ENCODE results near the gene FOXE3. TPM values are rescaled to one million over a fixed set of nuclear protein-coding genes. Genes with fewer than 3 reads are reported as not detected.

FOXE3 gene
- total and polyA plus RNA-seq, 2 donors from 2014 or later = 0.19 TPM; not detected in 1

DNA sequence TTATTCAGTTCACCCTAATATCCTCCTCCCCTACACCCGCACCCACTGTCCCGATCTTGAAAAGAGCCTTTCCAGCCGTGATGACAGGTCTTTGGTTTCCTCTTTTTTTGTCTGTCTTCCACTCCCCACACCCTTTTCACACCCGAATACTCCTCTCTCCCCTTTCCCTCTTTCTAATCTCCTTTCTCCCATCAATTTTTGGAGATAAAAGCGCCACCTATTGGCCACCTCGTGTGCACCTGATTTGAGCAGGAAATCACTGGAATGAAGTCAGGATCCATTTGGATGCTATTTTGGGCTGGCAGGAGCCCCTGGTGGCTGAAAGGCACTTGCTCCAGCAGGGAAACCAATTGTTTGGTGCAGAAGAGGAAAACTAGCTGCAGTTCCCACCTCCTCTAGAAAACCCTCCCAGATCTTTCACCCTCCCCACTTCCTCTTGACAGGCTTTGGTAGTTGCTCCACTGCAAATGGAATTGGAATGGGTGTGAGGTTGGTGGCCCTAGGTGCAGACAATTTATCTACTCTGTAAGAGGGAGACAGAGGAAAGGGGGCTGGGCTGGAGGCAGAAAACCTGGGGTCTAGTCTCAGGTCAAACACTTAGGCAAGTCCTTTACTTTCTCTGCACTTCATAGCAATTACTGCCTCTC is 8.4 kb downstream of the FOXE3 start:
- DNase-seq = peak in 3 of 5 donors; percentile 49 to 81 (median 70)
- intact Hi-C loops (cut with DNase I) = no loop called here
- H3K4me1 ChIP-seq (ENCODE audit: control insufficient read depth in 2 of 3, insufficient read depth in 2 of 3, low read depth in 1 of 3, low read length in 3 of 3) = no peaks in the 10 kb centered on the region
- peaks cover 1% of the 10 kb centered on the region for H3K27me3 ChIP-seq (ENCODE audit: control insufficient read depth, insufficient read depth, low read length)
- no peak overlapping the region for H3K4me3 ChIP-seq (ENCODE audit: low read length in 3 of 3)
- no peak for FAIRE-seq
- H3K27ac ChIP-seq (ENCODE audit: low read depth in 2 of 2, low read length in 2 of 2) = no peak overlapping the region
- TF ChIP-seq, protein P1, sequence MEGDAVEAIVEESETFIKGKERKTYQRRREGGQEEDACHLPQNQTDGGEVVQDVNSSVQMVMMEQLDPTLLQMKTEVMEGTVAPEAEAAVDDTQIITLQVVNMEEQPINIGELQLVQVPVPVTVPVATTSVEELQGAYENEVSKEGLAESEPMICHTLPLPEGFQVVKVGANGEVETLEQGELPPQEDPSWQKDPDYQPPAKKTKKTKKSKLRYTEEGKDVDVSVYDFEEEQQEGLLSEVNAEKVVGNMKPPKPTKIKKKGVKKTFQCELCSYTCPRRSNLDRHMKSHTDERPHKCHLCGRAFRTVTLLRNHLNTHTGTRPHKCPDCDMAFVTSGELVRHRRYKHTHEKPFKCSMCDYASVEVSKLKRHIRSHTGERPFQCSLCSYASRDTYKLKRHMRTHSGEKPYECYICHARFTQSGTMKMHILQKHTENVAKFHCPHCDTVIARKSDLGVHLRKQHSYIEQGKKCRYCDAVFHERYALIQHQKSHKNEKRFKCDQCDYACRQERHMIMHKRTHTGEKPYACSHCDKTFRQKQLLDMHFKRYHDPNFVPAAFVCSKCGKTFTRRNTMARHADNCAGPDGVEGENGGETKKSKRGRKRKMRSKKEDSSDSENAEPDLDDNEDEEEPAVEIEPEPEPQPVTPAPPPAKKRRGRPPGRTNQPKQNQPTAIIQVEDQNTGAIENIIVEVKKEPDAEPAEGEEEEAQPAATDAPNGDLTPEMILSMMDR (IDR thresholded peaks at IDR 0.05; ENCODE audit: borderline replicate concordance, extremely low read depth, insufficient read depth) = peak; percentile 61
- H3K9me3 ChIP-seq (ENCODE audit: control insufficient read depth in 2 of 3, insufficient read depth in 1 of 3, low read length in 3 of 3) = no peaks in the 10 kb centered on the region
- H3K36me3 ChIP-seq (ENCODE audit: control insufficient read depth in 2 of 3, insufficient read depth in 3 of 3, low read length in 3 of 3) = no peaks in the 10 kb centered on the region
- no peak overlapping the region for H3K9ac ChIP-seq (ENCODE audit: low read length in 3 of 3)

DNA sequence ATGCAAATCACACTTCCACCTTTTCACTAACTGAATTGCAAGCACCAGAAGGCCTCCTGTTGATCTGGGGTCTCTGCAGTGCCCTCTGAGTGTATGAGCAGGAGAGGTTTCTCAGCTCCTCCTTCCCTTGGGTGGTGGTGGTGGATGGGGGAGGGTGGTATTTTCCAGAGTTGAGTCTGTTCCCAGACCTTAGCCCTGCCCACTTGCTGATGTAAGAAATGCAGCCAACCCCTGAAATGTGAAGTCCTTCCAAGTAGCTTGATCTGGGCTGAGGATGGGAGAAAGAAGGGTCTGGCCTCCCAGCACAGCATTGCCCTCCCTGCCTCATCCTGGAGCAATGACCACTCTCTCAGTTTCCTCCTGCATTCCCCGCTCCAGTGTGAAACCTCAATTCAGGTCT is 15.4 kb downstream of the FOXE3 start:
- no peaks in the 10 kb centered on the region for H3K9me3 ChIP-seq (ENCODE audit: control insufficient read depth in 2 of 3, insufficient read depth in 1 of 3, low read length in 3 of 3)
- H3K36me3 ChIP-seq (ENCODE audit: control insufficient read depth in 2 of 3, insufficient read depth in 3 of 3, low read length in 3 of 3) = no peaks in the 10 kb centered on the region
- peaks cover 20% of the 10 kb centered on the region for H3K27me3 ChIP-seq (ENCODE audit: control insufficient read depth, insufficient read depth, low read length)
- FAIRE-seq (no peak), DNase-seq (no peak)
- intact Hi-C loops (cut with DNase I) = no loop called here
- TF ChIP-seq, protein P1 (IDR thresholded peaks at IDR 0.05; ENCODE audit: borderline replicate concordance, extremely low read depth, insufficient read depth) = no peak
- H3K4me1 ChIP-seq (ENCODE audit: control insufficient read depth in 2 of 3, insufficient read depth in 2 of 3, low read depth in 1 of 3, low read length in 3 of 3) = peaks cover 0 to 7% (median 5%) of the 10 kb centered on the region in 3 donors
- H3K27ac ChIP-seq (ENCODE audit: low read depth in 2 of 2, low read length in 2 of 2) = no peak overlapping the region
- H3K4me3 ChIP-seq (ENCODE audit: low read length in 3 of 3) = no peak overlapping the region
- no peak overlapping the region for H3K9ac ChIP-seq (ENCODE audit: low read length in 3 of 3)

DNA sequence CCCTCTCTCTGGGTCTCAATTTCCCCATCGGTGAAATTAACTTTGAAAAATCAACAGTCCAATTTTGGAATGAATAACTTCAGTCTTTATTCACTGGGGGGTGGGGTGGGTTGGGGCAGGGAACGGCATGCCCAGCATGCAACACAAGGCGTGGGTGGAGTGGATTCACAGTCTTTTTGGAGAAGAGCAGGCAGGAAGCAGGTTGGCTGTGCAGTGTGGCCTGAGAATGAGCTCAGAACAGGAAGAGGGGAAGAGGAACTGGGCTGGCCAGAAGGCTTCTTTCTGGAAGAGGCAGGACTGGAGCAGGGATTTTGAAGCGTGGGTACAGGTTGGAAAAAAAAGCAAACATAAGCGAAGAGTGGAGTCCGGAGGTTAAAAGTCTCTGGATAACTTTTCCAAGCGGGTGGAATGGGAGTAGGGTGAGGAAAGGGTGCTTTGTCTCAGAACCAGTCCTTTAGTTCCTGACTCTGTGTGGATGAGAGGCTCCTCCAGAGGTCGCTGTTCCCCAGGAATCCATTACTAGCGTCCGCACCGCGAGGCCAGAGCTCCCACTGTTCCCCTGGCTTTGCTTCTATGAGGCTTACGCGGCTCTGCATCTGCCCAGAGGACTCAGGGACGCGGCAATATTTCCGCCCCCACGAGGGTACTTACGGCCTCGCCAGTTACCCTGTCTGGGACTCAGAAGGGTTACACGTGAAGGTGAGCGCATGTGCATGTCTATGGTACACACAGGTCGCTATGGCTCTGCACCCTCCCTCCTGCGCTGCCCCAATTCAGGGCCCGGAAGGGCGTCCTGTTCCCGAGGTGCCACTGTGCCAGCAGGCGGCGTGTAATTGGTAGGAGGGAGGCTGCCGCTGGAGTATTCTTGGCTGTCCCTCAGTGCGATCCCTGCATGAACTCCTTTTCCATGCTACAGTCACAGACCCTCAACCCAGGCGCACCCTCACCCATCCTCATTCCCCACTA is 16.3 kb downstream of the FOXE3 start:
- no peak for FAIRE-seq
- intact Hi-C loops (cut with DNase I) = no loop called here
- TF ChIP-seq, protein P1 (IDR thresholded peaks at IDR 0.05; ENCODE audit: borderline replicate concordance, extremely low read depth, insufficient read depth) = peak; percentile 69

More for the DNA sequence above, 16.3 kb downstream of the FOXE3 start:
- no peak overlapping the region for H3K27ac ChIP-seq (ENCODE audit: low read depth in 2 of 2, low read length in 2 of 2)
- peak; percentile 87 to 96 (median 91) for DNase-seq
- H3K9ac ChIP-seq (ENCODE audit: low read length in 3 of 3) = no peak overlapping the region
- H3K4me1 ChIP-seq (ENCODE audit: control insufficient read depth in 2 of 3, insufficient read depth in 2 of 3, low read depth in 1 of 3, low read length in 3 of 3) = peaks cover 0 to 7% (median 5%) of the 10 kb centered on the region in 3 donors
- no peaks in the 10 kb centered on the region for H3K9me3 ChIP-seq (ENCODE audit: control insufficient read depth in 2 of 3, insufficient read depth in 1 of 3, low read length in 3 of 3)
- no peaks in the 10 kb centered on the region for H3K36me3 ChIP-seq (ENCODE audit: control insufficient read depth in 2 of 3, insufficient read depth in 3 of 3, low read length in 3 of 3)
- peaks cover 20% of the 10 kb centered on the region for H3K27me3 ChIP-seq (ENCODE audit: control insufficient read depth, insufficient read depth, low read length)
- no peak overlapping the region for H3K4me3 ChIP-seq (ENCODE audit: low read length in 3 of 3)

Data from kidney (tissue), 14 donors.